Immature natural killer cell (primary cell): Measurements from ENCODE around the gene GDPD5. TPM values are rescaled to one million over a fixed set of nuclear protein-coding genes. Genes with fewer than 3 reads are reported as not detected.

Source experiments
- DNase-seq, 3 donors: peaks; one replicate each; pipeline ENCODE4 v3.0.0; 2022; ENCODE audit warnings: mixed read lengths in 1 of 3
- H3K27ac Mint-ChIP-seq, 6 donors: one replicate each; pipeline ENCODE4 v1.8.0; 2020; ENCODE audit warnings: mixed read lengths in 6 of 6, mild to moderate bottlenecking in 5 of 6, inconsistent platforms in 4 of 6, moderate library complexity in 3 of 6
- H3K27me3 Mint-ChIP-seq, 3 donors: one replicate each; pipeline ENCODE4 v1.8.0; 2020 to 2021; ENCODE audit warnings: low read depth in 3 of 3, mild to moderate bottlenecking in 3 of 3, mixed read lengths in 3 of 3, moderate library complexity in 3 of 3, inconsistent platforms in 1 of 3
- H3K36me3 Mint-ChIP-seq, 3 donors: one replicate each; pipeline ENCODE4 v1.8.0; 2020; ENCODE audit warnings: mixed read lengths in 3 of 3, inconsistent platforms in 2 of 3, mild to moderate bottlenecking in 2 of 3
- H3K4me1 Mint-ChIP-seq, 2 donors: one replicate each; pipeline ENCODE4 v1.8.0; 2020; ENCODE audit warnings: inconsistent platforms in 2 of 2, mild to moderate bottlenecking in 2 of 2, mixed read lengths in 2 of 2, moderate library complexity in 1 of 2
- H3K4me3 Mint-ChIP-seq, 5 donors: one replicate each; pipeline ENCODE4 v1.8.0; 2020; ENCODE audit warnings: mild to moderate bottlenecking in 5 of 5, mixed read lengths in 5 of 5, inconsistent platforms in 3 of 5, moderate library complexity in 3 of 5
- H3K9me3 Mint-ChIP-seq, 6 donors: one replicate each; pipeline ENCODE4 v1.8.0; 2020; ENCODE audit warnings: mild to moderate bottlenecking in 6 of 6, mixed read lengths in 6 of 6, inconsistent platforms in 4 of 6, moderate library complexity in 3 of 6
- polyA plus RNA-seq, 3 donors: library from polyadenylated mRNA; unstranded; fragments of 300-500 nt; fragmentation: Illumina TruSeq; gene quantifications; one replicate each; pipeline ENCODE4 v1.2.3, GENCODE V29; 2021

Gene GDPD5
- polyA plus RNA-seq, 3 donors from 2014 or later, result 1.8 to 9.2 (median 4.1) TPM

GRCh38 chr11:75553889-75554257 lies 28.1 kb upstream of the GDPD5 start:
- DNase-seq, result no peak
- Mint-ChIP-seq H3K4me1 (no peaks in the 10 kb centered on the region), H3K27me3 (peaks cover 0 to 6% (median 3%) of the 10 kb centered on the region in 3 donors), H3K4me3 (no peak overlapping the region), H3K27ac (no peak overlapping the region), H3K36me3 (no peaks in the 10 kb centered on the region), H3K9me3 (no peaks in the 10 kb centered on the region)

- Mint-ChIP-seq H3K36me3 (no peaks in the 10 kb centered on the region), H3K4me1 (no peaks in the 10 kb centered on the region), H3K4me3 (no peak overlapping the region), H3K27ac (no peak overlapping the region), H3K9me3 (no peaks in the 10 kb centered on the region), H3K27me3 (peaks cover 0 to 6% (median 3%) of the 10 kb centered on the region in 3 donors)
- no peak for DNase-seq
Observed at GRCh38 chr11:75553182-75553581, 27.4 kb upstream of the GDPD5 start.

GRCh38 chr11:75549370-75549958 lies 23.7 kb upstream of the GDPD5 start:
- Mint-ChIP-seq H3K27me3 (peaks cover 0 to 4% (median 1%) of the 10 kb centered on the region in 3 donors), H3K9me3 (peaks cover 0 to 2% (median 0%) of the 10 kb centered on the region in 6 donors), H3K4me3 (no peak overlapping the region), H3K36me3 (no peaks in the 10 kb centered on the region), H3K4me1 (no peaks in the 10 kb centered on the region), H3K27ac (no peak overlapping the region)
- DNase-seq, result no peak

- no peak overlapping the region for H3K27ac Mint-ChIP-seq
- no peaks in the 10 kb centered on the region for H3K4me1 Mint-ChIP-seq
- no peaks in the 10 kb centered on the region for H3K36me3 Mint-ChIP-seq
- no peak for DNase-seq
- peaks cover 0 to 2% (median 0%) of the 10 kb centered on the region in 6 donors for H3K9me3 Mint-ChIP-seq
- peaks cover 0 to 4% (median 1%) of the 10 kb centered on the region in 3 donors for H3K27me3 Mint-ChIP-seq
- H3K4me3 Mint-ChIP-seq, result no peak overlapping the region
Observed at GRCh38 chr11:75548595-75549272, 23.0 kb upstream of the GDPD5 start.

GRCh38 chr11:75547617-75548058 lies 21.9 kb upstream of the GDPD5 start:
- Mint-ChIP-seq H3K9me3 (peaks cover 0 to 2% (median 0%) of the 10 kb centered on the region in 6 donors), H3K27me3 (peaks cover 0 to 4% (median 1%) of the 10 kb centered on the region in 3 donors), H3K4me3 (no peak overlapping the region), H3K4me1 (no peaks in the 10 kb centered on the region), H3K36me3 (no peaks in the 10 kb centered on the region), H3K27ac (no peak overlapping the region)
- DNase-seq, result peak in 2 of 3 donors; percentile 29 to 36

- peak overlapping the region in 1 of 6 donors; percentile 14 for H3K27ac Mint-ChIP-seq
- H3K27me3 Mint-ChIP-seq, result peaks cover 0 to 4% (median 1%) of the 10 kb centered on the region in 3 donors
- no peak for DNase-seq
- H3K9me3 Mint-ChIP-seq, result peaks cover 0 to 2% (median 0%) of the 10 kb centered on the region in 6 donors
- H3K36me3 Mint-ChIP-seq, result no peaks in the 10 kb centered on the region
- H3K4me3 Mint-ChIP-seq, result no peak overlapping the region
- H3K4me1 Mint-ChIP-seq, result no peaks in the 10 kb centered on the region
Observed at GRCh38 chr11:75547177-75547576, 21.4 kb upstream of the GDPD5 start.

- Mint-ChIP-seq H3K27ac (no peak overlapping the region), H3K9me3 (peaks cover 0 to 2% (median 0%) of the 10 kb centered on the region in 6 donors), H3K4me3 (no peak overlapping the region), H3K27me3 (peaks cover 1 to 6% (median 2%) of the 10 kb centered on the region in 3 donors), H3K4me1 (peaks cover 0 to under 1% of the 10 kb centered on the region in 2 donors), H3K36me3 (peaks cover 0 to 4% (median 0%) of the 10 kb centered on the region in 3 donors)
- no peak for DNase-seq
Observed at GRCh38 chr11:75543806-75544205, 18.1 kb upstream of the GDPD5 start.

- Mint-ChIP-seq H3K4me1 (peaks cover 16 to 18% of the 10 kb centered on the region in 2 donors), H3K36me3 (peaks cover 0 to 5% (median 4%) of the 10 kb centered on the region in 3 donors), H3K27me3 (peaks cover 0 to 7% (median 6%) of the 10 kb centered on the region in 3 donors), H3K27ac (peak overlapping the region in 1 of 6 donors; percentile 24), H3K9me3 (no peaks in the 10 kb centered on the region), H3K4me3 (no peak overlapping the region)
- no peak for DNase-seq
Observed at GRCh38 chr11:75542088-75542438, 16.3 kb upstream of the GDPD5 start.

- H3K9me3 Mint-ChIP-seq, result no peaks in the 10 kb centered on the region
- H3K4me3 Mint-ChIP-seq, result no peak overlapping the region
- H3K27ac Mint-ChIP-seq, result no peak overlapping the region
- H3K4me1 Mint-ChIP-seq, result peaks cover 23 to 24% of the 10 kb centered on the region in 2 donors
- peaks cover 0 to 5% (median 4%) of the 10 kb centered on the region in 3 donors for H3K36me3 Mint-ChIP-seq
- peaks cover 0 to 7% (median 7%) of the 10 kb centered on the region in 3 donors for H3K27me3 Mint-ChIP-seq
- no peak for DNase-seq
Observed at GRCh38 chr11:75541193-75542087, 15.7 kb upstream of the GDPD5 start.

GRCh38 chr11:75539459-75540334 lies 14.0 kb upstream of the GDPD5 start:
- Mint-ChIP-seq H3K4me1 (peaks cover 38 to 41% of the 10 kb centered on the region in 2 donors), H3K36me3 (peaks cover 0 to 5% (median 4%) of the 10 kb centered on the region in 3 donors), H3K9me3 (no peaks in the 10 kb centered on the region), H3K27ac (peak overlapping the region in 2 of 6 donors; percentile 23 to 78), H3K27me3 (peaks cover 0 to 7% (median 7%) of the 10 kb centered on the region in 3 donors), H3K4me3 (peak overlapping the region in 2 of 5 donors; percentile 12 to 30)
- no peak for DNase-seq

GRCh38 chr11:75538150-75538942 lies 12.6 kb upstream of the GDPD5 start:
- no peak for DNase-seq
- H3K27ac Mint-ChIP-seq, result peak overlapping the region; percentile 92 to 96 (median 94)
- peaks cover 0 to 7% (median 7%) of the 10 kb centered on the region in 3 donors for H3K27me3 Mint-ChIP-seq
- H3K36me3 Mint-ChIP-seq, result peaks cover 0 to 5% (median 4%) of the 10 kb centered on the region in 3 donors
- peaks cover 48 to 52% of the 10 kb centered on the region in 2 donors for H3K4me1 Mint-ChIP-seq
- H3K4me3 Mint-ChIP-seq, result peak overlapping the region; percentile 68 to 86 (median 75)
- no peaks in the 10 kb centered on the region for H3K9me3 Mint-ChIP-seq

GRCh38 chr11:75537740-75538139 lies 12.0 kb upstream of the GDPD5 start:
- Mint-ChIP-seq H3K27ac (peak overlapping the region; percentile 92 to 96 (median 94)), H3K36me3 (peaks cover 0 to 5% (median 4%) of the 10 kb centered on the region in 3 donors), H3K27me3 (peaks cover 0 to 7% (median 7%) of the 10 kb centered on the region in 3 donors), H3K9me3 (no peaks in the 10 kb centered on the region), H3K4me1 (peaks cover 48 to 52% of the 10 kb centered on the region in 2 donors), H3K4me3 (peak overlapping the region; percentile 68 to 86 (median 75))
- DNase-seq, result peak; percentile 32 to 43 (median 35)
